DOHH2 (cell line): Measurements from ENCODE around the gene CLCN6.

Experiments used
- H3F3A ChIP-seq: fragments of 200-600 bp; sonication (generic), shearing (Covaris generic); 2 replicates; pipeline ENCODE4 v1.6.0; 2016; ENCODE audit warnings: antibody characterized with exemption, mild to moderate bottlenecking; ENCODE audit not compliant: control insufficient read depth, insufficient read depth
- H3K27ac ChIP-seq: fragments of 200-600 bp; sonication (generic); 2 replicates; pipeline ENCODE4 v1.5.1; 2014; ENCODE audit warnings: low read depth, mild to moderate bottlenecking, low read length, moderate library complexity
- H3K27me3 ChIP-seq: fragments of 200-600 bp; sonication (generic); 2 replicates; pipeline ENCODE4 v1.6.1; 2014; ENCODE audit warnings: mild to moderate bottlenecking, low read length, mixed read lengths; ENCODE audit not compliant: control insufficient read depth
- H3K36me3 ChIP-seq: fragments of 200-600 bp; sonication (generic); 2 replicates; pipeline ENCODE4 v1.6.1; 2014; ENCODE audit warnings: mild to moderate bottlenecking, low read length, moderate library complexity, mixed read lengths; ENCODE audit not compliant: control insufficient read depth
- H3K4me1 ChIP-seq: fragments of 200-600 bp; sonication (generic); 2 replicates; pipeline ENCODE4 v1.6.1; 2014; ENCODE audit warnings: mild to moderate bottlenecking, low read length, mixed read lengths; ENCODE audit not compliant: control insufficient read depth
- H3K4me2 ChIP-seq: fragments of 200-600 bp; sonication (generic); 2 replicates; pipeline ENCODE4 v1.6.0; 2014; ENCODE audit warnings: mild to moderate bottlenecking, low read length, moderate library complexity
- H3K4me3 ChIP-seq: fragments of 200-600 bp; sonication (generic); 2 replicates; pipeline ENCODE4 v1.5.1; 2014; ENCODE audit warnings: mild to moderate bottlenecking, low read length, mixed read lengths
- H3K79me2 ChIP-seq: fragments of 200-600 bp; sonication (generic); 2 replicates; pipeline ENCODE4 v1.6.1; 2014; ENCODE audit warnings: mild to moderate bottlenecking, low read length, mixed read lengths; ENCODE audit not compliant: control insufficient read depth
- H3K9me2 ChIP-seq: fragments of 200-600 bp; sonication (generic); replicated peaks from 2 replicates; pipeline ENCODE4 v1.6.1; 2014; ENCODE audit warnings: mild to moderate bottlenecking, low read length, mixed read lengths; ENCODE audit not compliant: control insufficient read depth
- H3K9me3 ChIP-seq: fragments of 200-600 bp; sonication (generic); 2 replicates; pipeline ENCODE4 v1.6.1; 2014; ENCODE audit warnings: antibody characterized with exemption, low read length, mixed read lengths; ENCODE audit not compliant: control insufficient read depth, insufficient read depth
- H4K20me1 ChIP-seq: fragments of 200-600 bp; sonication (generic); 2 replicates; pipeline ENCODE4 v1.6.0; 2014; ENCODE audit warnings: low read depth, mild to moderate bottlenecking, antibody characterized with exemption, low read length, moderate library complexity; ENCODE audit not compliant: control insufficient read depth, insufficient read depth
- EZH2phosphoT487 ChIP-seq: fragments of 200-600 bp; sonication (generic); IDR thresholded peaks from 2 replicates; pipeline ENCODE4 v1.6.1; 2017; ENCODE audit warnings: borderline replicate concordance, mild to moderate bottlenecking, antibody characterized with exemption, low read length, moderate library complexity, mixed read lengths
- TF ChIP-seq, protein P1 (sequence below): fragments of 200-600 bp; sonication (generic); IDR thresholded peaks from one replicate; pipeline ENCODE4 v1.5.1; 2014; ENCODE audit warnings: antibody characterized with exemption, mild to moderate bottlenecking, low read depth, low read length; ENCODE audit not compliant: poor library complexity, severe bottlenecking

CLCN6 gene

DNA sequence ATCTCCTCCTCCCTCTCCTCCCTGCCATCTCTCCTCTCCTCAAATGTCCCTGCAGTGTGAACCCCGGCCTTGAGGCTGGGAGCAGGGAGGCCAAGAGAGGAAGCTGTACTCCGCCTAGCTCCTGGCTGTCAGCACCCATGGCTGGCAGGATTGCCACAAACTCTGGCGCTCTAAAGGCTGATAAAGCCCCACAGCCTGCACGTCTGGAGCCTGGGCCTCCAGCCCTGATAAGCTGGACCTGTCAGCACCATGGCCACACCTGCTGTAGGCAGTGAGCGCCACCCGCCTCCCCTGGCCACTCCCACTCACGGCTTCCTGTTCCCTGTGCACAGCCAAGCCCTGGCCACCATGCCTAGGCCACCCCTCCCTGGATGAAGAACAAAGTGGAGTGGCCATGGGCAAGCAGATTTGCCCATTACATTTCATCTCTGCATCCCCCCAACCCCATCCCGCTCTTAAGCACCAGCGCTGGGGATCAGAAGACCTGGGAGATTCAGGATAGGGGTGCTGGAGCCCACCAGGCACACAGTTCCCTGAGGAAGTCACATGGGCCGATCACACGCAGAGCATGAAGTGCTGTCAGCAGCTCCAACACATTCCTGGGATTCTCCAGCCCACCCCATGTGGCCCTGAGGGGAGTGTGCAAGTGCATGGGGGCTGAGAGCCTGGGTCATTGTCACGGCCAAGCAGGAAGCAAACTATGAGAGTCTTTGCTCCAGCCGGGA lies 77.0 kb downstream of the CLCN6 start:
- H3F3A ChIP-seq: no peaks in the 10 kb centered on the region
- no peak overlapping the region for H3K27ac ChIP-seq
- no peaks in the 10 kb centered on the region for H3K36me3 ChIP-seq
- H4K20me1 ChIP-seq: no peaks in the 10 kb centered on the region
- no peak overlapping the region for H3K4me3 ChIP-seq
- no peaks in the 10 kb centered on the region for H3K9me3 ChIP-seq
- peaks cover 5% of the 10 kb centered on the region; the same call in 1 of the 2 replicates for H3K4me1 ChIP-seq
- peaks cover 28% of the 10 kb centered on the region for H3K27me3 ChIP-seq
- no peaks in the 10 kb centered on the region for H3K79me2 ChIP-seq
- H3K4me2 ChIP-seq: no peak overlapping the region
- H3K9me2 ChIP-seq: no peaks in the 10 kb centered on the region
- TF ChIP-seq, protein P1, sequence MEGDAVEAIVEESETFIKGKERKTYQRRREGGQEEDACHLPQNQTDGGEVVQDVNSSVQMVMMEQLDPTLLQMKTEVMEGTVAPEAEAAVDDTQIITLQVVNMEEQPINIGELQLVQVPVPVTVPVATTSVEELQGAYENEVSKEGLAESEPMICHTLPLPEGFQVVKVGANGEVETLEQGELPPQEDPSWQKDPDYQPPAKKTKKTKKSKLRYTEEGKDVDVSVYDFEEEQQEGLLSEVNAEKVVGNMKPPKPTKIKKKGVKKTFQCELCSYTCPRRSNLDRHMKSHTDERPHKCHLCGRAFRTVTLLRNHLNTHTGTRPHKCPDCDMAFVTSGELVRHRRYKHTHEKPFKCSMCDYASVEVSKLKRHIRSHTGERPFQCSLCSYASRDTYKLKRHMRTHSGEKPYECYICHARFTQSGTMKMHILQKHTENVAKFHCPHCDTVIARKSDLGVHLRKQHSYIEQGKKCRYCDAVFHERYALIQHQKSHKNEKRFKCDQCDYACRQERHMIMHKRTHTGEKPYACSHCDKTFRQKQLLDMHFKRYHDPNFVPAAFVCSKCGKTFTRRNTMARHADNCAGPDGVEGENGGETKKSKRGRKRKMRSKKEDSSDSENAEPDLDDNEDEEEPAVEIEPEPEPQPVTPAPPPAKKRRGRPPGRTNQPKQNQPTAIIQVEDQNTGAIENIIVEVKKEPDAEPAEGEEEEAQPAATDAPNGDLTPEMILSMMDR: no peak
- no peak for TF ChIP-seq EZH2phosphoT487

DNA sequence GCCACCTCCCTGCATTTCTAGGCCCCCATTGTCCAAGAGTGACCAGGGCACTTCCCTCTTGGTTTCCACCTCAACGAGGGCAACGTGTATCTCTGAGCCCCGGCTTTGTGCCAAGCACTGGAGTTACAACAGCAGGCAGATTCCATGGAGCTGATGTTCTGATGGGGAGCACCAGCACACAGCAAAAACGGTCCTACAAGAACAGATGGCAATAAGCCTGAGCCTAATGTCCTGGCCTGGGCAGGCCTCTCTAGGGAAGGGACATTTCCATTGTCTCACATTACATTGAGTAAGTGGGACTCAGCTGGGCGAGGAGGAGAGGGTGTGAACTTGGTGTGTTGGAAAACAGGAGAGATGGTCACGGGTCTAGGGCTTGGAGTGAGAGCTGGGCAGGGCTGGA lies 79.9 kb downstream of the CLCN6 start:
- Histone ChIP-seq H3K4me1 (peaks cover 14% of the 10 kb centered on the region), H3K9me3 (no peaks in the 10 kb centered on the region), H3K36me3 (no peaks in the 10 kb centered on the region), H3K27ac (no peak overlapping the region), H3K79me2 (no peaks in the 10 kb centered on the region), H4K20me1 (no peaks in the 10 kb centered on the region), H3K9me2 (no peaks in the 10 kb centered on the region), H3K4me2 (no peak overlapping the region), H3K4me3 (no peak overlapping the region), H3K27me3 (peaks cover 23% of the 10 kb centered on the region), H3F3A (no peaks in the 10 kb centered on the region)
- TF ChIP-seq, protein P1: no peak
- no peak for TF ChIP-seq EZH2phosphoT487

DNA sequence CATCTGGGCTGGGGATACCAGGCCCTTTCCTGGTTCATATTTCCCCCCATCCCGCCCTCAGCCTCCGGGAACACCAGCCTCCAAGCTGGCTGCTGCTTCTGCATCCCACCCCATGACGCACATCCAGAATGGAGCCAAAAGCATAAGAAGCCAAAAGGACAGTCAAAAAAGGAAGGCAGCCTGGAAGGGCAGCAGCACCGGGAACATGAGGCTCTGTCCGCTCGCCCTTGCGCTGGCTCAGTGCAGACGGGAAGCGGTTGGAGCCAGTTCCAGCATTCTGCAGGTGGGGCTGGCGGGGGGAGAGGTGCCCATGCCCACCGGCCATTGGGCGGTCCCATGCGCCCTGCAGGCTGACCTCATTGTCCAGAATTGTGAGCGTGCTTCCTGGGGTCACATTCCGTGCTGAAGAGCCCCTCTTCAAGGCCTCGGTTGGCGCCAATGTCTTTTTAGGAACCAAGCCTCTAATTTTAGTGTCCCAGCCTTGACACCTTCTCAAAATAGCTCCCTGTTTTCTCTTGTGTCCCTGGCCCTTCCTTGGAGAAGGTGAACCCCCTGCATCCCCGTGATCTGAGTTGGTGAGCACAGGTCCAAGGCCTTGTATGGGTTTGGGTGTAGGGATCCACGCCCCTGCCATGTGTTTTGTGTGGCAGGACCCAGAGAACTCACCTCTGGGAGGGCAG lies 81.1 kb downstream of the CLCN6 start:
- Histone ChIP-seq H3K4me3 (no peak overlapping the region), H3F3A (no peaks in the 10 kb centered on the region), H3K9me2 (no peaks in the 10 kb centered on the region), H3K27me3 (peaks cover 18% of the 10 kb centered on the region), H3K9me3 (no peaks in the 10 kb centered on the region), H3K4me2 (no peak overlapping the region), H3K79me2 (no peaks in the 10 kb centered on the region), H4K20me1 (no peaks in the 10 kb centered on the region), H3K27ac (no peak overlapping the region), H3K4me1 (peaks cover 17% of the 10 kb centered on the region), H3K36me3 (no peaks in the 10 kb centered on the region)
- TF ChIP-seq, protein P1: no peak
- no peak for TF ChIP-seq EZH2phosphoT487
